Measurements from ENCODE around the gene SYT1. TPM values are rescaled to one million over a fixed set of nuclear protein-coding genes. Genes with fewer than 3 reads are reported as not detected.

The SYT1 gene
- total RNA-seq, 1 experiment from 2014 or later, result 1.3 TPM

DNA sequence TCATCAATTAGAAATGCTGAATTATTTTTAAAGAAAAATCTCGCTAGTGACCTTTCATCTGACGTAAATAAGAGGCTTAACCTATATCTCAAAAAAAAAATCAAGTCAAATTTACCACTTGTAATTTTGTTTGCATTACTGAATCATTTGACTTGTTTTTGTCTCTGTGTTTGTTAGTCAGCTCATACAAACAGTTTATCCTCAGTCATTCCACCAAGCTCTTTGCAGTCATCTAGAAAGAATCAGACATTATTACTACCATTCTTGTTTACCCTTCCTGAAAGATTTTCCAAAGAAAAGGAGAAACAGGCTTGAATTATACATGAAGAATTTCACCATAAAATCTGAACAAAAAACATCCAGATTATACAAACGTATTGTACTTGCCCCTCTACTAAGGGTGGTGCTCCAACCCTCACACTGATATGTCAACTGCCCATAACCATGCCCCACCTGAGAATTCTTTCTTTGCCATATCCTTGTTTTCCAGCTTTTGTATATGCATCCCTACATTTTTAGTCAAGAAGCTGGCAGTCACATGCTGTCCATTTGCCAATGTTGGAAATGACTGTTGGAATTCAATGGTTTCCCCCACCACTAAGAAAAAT lies 569.0 kb downstream of the SYT1 start:
- Mint-ChIP-seq H3K4me1 (ENCODE audit: low read depth, unreplicated experiment) (peaks cover 11% of the 10 kb centered on the region), H3K36me3 (ENCODE audit: insufficient read depth, unreplicated experiment) (no peaks in the 10 kb centered on the region), H3K4me3 (ENCODE audit: low read depth, unreplicated experiment) (no peak overlapping the region), H3K27me3 (ENCODE audit: unreplicated experiment) (no peaks in the 10 kb centered on the region), H3K9me3 (ENCODE audit: low read depth, unreplicated experiment) (peaks cover 3% of the 10 kb centered on the region), H3K27ac (ENCODE audit: unreplicated experiment) (no peak overlapping the region)
- no TSS peak for BruUV-seq (replicated peaks)
- CTCF ChIA-PET, result no interaction called here
- TF ChIP-seq, protein P1, sequence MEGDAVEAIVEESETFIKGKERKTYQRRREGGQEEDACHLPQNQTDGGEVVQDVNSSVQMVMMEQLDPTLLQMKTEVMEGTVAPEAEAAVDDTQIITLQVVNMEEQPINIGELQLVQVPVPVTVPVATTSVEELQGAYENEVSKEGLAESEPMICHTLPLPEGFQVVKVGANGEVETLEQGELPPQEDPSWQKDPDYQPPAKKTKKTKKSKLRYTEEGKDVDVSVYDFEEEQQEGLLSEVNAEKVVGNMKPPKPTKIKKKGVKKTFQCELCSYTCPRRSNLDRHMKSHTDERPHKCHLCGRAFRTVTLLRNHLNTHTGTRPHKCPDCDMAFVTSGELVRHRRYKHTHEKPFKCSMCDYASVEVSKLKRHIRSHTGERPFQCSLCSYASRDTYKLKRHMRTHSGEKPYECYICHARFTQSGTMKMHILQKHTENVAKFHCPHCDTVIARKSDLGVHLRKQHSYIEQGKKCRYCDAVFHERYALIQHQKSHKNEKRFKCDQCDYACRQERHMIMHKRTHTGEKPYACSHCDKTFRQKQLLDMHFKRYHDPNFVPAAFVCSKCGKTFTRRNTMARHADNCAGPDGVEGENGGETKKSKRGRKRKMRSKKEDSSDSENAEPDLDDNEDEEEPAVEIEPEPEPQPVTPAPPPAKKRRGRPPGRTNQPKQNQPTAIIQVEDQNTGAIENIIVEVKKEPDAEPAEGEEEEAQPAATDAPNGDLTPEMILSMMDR (IDR thresholded peaks at IDR 0.05; ENCODE audit: unreplicated experiment), result no peak
- DNase-seq, result no peak
- intact Hi-C loops (cut with micrococcal nuclease; ENCODE audit: unreplicated experiment), result no loop called here

GRCh38 chr12:79434561-79434960 lies 570.0 kb downstream of the SYT1 start:
- CTCF ChIA-PET, result no interaction called here
- Mint-ChIP-seq H3K4me3 (ENCODE audit: low read depth, unreplicated experiment) (no peak overlapping the region), H3K4me1 (ENCODE audit: low read depth, unreplicated experiment) (peaks cover 19% of the 10 kb centered on the region), H3K27ac (ENCODE audit: unreplicated experiment) (no peak overlapping the region), H3K36me3 (ENCODE audit: insufficient read depth, unreplicated experiment) (no peaks in the 10 kb centered on the region), H3K9me3 (ENCODE audit: low read depth, unreplicated experiment) (peaks cover 3% of the 10 kb centered on the region), H3K27me3 (ENCODE audit: unreplicated experiment) (no peaks in the 10 kb centered on the region)
- no peak for DNase-seq
- intact Hi-C loops (cut with micrococcal nuclease; ENCODE audit: unreplicated experiment), result no loop called here
- BruUV-seq (replicated peaks), result no TSS peak
- TF ChIP-seq, protein P1 (IDR thresholded peaks at IDR 0.05; ENCODE audit: unreplicated experiment), result no peak

DNA sequence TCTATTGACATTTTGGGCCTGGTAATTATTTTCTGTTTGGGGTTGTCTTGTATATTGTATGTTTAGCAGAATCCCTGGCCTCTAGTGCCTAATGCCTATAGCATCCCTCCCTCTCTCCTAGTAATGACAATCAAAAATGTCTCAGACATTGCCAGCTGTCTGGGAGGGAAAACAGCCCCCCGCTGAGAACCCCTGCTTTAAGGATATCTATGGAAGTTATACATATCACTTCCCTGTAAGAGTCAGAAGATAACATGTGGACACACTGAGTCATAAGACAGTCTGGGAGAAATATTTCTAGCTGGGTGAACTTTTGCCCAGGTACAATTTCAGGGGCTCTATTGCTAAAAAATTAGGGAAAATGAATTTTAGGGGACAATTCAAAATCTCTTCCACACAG lies 571.2 kb downstream of the SYT1 start:
- BruUV-seq (replicated peaks), result no TSS peak
- DNase-seq, result no peak
- intact Hi-C loops (cut with micrococcal nuclease; ENCODE audit: unreplicated experiment), result no loop called here
- Mint-ChIP-seq H3K36me3 (ENCODE audit: insufficient read depth, unreplicated experiment) (no peaks in the 10 kb centered on the region), H3K9me3 (ENCODE audit: low read depth, unreplicated experiment) (peaks cover 3% of the 10 kb centered on the region), H3K4me3 (ENCODE audit: low read depth, unreplicated experiment) (no peak overlapping the region), H3K27me3 (ENCODE audit: unreplicated experiment) (no peaks in the 10 kb centered on the region), H3K27ac (ENCODE audit: unreplicated experiment) (no peak overlapping the region), H3K4me1 (ENCODE audit: low read depth, unreplicated experiment) (peaks cover 19% of the 10 kb centered on the region)
- TF ChIP-seq, protein P1 (IDR thresholded peaks at IDR 0.05; ENCODE audit: unreplicated experiment), result no peak
- CTCF ChIA-PET, result no interaction called here

GRCh38 chr12:79438480-79439174 lies 574.1 kb downstream of the SYT1 start:
- CTCF ChIA-PET, result interaction anchor here (1.0 to 2.0 kb wide), 3 partner anchors 10 to 16 kb away, joined by 3 to 5 read pairs (median 3); no protein-coding TSS in a partner anchor
- no TSS peak for BruUV-seq (replicated peaks)
- no peak overlapping the region for H3K27ac Mint-ChIP-seq (ENCODE audit: unreplicated experiment)
- no peaks in the 10 kb centered on the region for H3K27me3 Mint-ChIP-seq (ENCODE audit: unreplicated experiment)
- intact Hi-C loops (cut with micrococcal nuclease; ENCODE audit: unreplicated experiment), result no loop called here
- TF ChIP-seq, protein P1 (IDR thresholded peaks at IDR 0.05; ENCODE audit: unreplicated experiment), result no peak
- H3K4me3 Mint-ChIP-seq (ENCODE audit: low read depth, unreplicated experiment), result no peak overlapping the region
- H3K9me3 Mint-ChIP-seq (ENCODE audit: low read depth, unreplicated experiment), result peaks cover 3% of the 10 kb centered on the region
- DNase-seq, result no peak
- peaks cover 27% of the 10 kb centered on the region for H3K4me1 Mint-ChIP-seq (ENCODE audit: low read depth, unreplicated experiment)
- H3K36me3 Mint-ChIP-seq (ENCODE audit: insufficient read depth, unreplicated experiment), result no peaks in the 10 kb centered on the region

Measured in Calu3 (cell line).